Measurements from ENCODE around the gene PRR19. TPM values are rescaled to one million over a fixed set of nuclear protein-coding genes. Genes with fewer than 3 reads are reported as not detected.
"Not testable (repeated sequence)": the region's sequence is repeated elsewhere in the genome, so short reads cannot be mapped to it uniquely, and the experiment has no call there.

The PRR19 gene
- total RNA-seq, 6 donors from 2014 or later, result 0.40 to 1.4 (median 0.61) TPM; not detected in 3

DNA sequence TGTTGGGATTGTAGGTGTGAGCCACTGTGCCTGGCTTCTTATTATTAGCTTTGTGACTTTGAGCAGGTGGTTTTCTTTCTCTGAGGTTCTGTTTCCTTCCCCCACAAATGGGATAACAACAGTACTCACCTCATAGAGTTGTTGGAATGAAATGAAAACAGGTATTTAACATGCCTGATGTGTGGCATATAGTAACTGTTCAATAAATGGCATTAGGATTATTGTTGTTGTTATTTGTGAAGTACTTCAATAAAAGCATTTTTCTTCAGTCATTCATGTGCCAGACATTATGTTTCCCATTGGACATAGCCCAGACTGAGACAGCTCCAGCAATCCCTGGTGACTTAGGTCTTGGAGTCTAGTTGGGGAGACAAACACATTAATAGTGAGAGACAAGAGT, 25.0 kb downstream of the PRR19 start:
- DNase-seq, result no peak
- TF ChIP-seq POLR2A (IDR thresholded peaks at IDR 0.05) (no peak), POLR2AphosphoS5 (IDR thresholded peaks at IDR 0.05) (no peak), EP300 (IDR thresholded peaks at IDR 0.05) (no peak), CTCF (IDR thresholded peaks at IDR 0.05) (no peak)
- H3K36me3 ChIP-seq, result no peaks in the 10 kb centered on the region
- no peak for ATAC-seq (ENCODE audit: low FRiP score in 2 of 2)
- no peak overlapping the region for H3K4me3 ChIP-seq
- H3K27me3 ChIP-seq, result peaks cover 0 to 27% (median 16%) of the 10 kb centered on the region in 4 donors
- H3K4me1 ChIP-seq, result peaks cover 23 to 43% (median 26%) of the 10 kb centered on the region in 4 donors
- H3K9me3 ChIP-seq, result no peaks in the 10 kb centered on the region
- no peak overlapping the region for H3K27ac ChIP-seq

DNA sequence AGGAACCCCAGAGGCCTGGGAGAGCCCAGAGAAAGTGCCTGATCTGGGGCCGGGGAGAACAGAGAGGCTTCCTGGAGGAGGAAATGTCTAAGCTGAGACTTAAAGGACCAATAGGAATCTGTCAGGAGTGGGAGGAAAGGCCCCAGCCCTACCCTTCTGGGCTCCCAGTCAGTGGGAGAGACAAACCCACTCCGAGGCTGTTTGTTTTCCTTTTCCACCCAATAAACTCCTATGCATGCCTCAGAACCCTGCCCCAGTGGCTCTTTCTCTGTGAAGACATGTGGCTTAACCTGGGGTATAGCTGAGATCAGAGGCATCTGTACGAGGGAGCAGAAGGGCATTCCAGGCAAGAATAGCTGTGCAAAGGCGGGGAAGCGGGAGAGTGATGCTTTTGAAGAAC, 25.4 kb downstream of the PRR19 start:
- DNase-seq, result no peak
- Histone ChIP-seq H3K36me3 (no peaks in the 10 kb centered on the region), H3K4me1 (peaks cover 23 to 43% (median 26%) of the 10 kb centered on the region in 4 donors), H3K9me3 (no peaks in the 10 kb centered on the region), H3K4me3 (no peak overlapping the region), H3K27ac (no peak overlapping the region), H3K27me3 (peaks cover 0 to 23% (median 16%) of the 10 kb centered on the region in 4 donors)
- WGBS, 2 donors, result 86 to 99% methylated on average over 5 of the region's 5 CpGs
- no peak for TF ChIP-seq EP300 (IDR thresholded peaks at IDR 0.05)
- TF ChIP-seq POLR2AphosphoS5 (IDR thresholded peaks at IDR 0.05), result no peak
- no peak for TF ChIP-seq POLR2A (IDR thresholded peaks at IDR 0.05)
- TF ChIP-seq CTCF (IDR thresholded peaks at IDR 0.05), result no peak
- ATAC-seq (ENCODE audit: low FRiP score in 2 of 2), result no peak

- Histone ChIP-seq H3K36me3 (no peaks in the 10 kb centered on the region), H3K9me3 (no peaks in the 10 kb centered on the region), H3K27ac (no peak overlapping the region), H3K4me1 (peaks cover 23 to 43% (median 26%) of the 10 kb centered on the region in 4 donors), H3K4me3 (no peak overlapping the region), H3K27me3 (peaks cover 0 to 17% (median 15%) of the 10 kb centered on the region in 4 donors)
- TF ChIP-seq EP300 (IDR thresholded peaks at IDR 0.05) (no peak), POLR2AphosphoS5 (IDR thresholded peaks at IDR 0.05) (no peak), CTCF (IDR thresholded peaks at IDR 0.05) (no peak), POLR2A (IDR thresholded peaks at IDR 0.05) (no peak)
- 78 to 86% methylated on average over 1 of the region's 1 CpG for WGBS, 2 donors
- ATAC-seq (ENCODE audit: low FRiP score in 2 of 2) (no peak), DNase-seq (no peak)
These were observed 26.2 kb downstream of the PRR19 start for GRCh38 chr19:42328106-42328505.

DNA sequence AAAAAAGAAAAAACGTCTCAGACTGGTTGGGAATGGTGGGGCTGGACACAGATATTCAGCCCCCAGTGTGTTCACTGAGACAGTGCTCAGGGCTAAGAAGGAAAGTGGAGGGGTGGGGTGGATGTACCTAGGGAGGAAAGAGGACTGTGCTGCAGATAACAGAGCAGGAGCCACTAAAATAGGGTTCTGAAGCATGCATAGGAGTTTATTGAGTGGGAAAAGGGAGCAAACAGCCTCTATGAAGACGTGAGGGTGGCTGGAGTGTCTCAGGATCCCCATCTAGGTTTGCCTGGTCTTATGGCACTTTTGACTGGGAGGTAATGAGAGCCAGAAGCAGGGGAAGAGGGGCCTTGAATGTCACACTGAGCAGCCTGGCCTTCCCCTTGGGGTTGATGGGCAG, 26.9 kb downstream of the PRR19 start:
- H3K27ac ChIP-seq, result no peak overlapping the region
- peaks cover 23 to 38% (median 25%) of the 10 kb centered on the region in 4 donors for H3K4me1 ChIP-seq
- peaks cover 0 to 10% (median 10%) of the 10 kb centered on the region in 4 donors for H3K27me3 ChIP-seq
- H3K36me3 ChIP-seq, result peaks cover 0 to 5% (median 2%) of the 10 kb centered on the region in 4 donors
- WGBS, 2 donors, result 88 to 89% methylated on average over 2 of the region's 2 CpGs
- DNase-seq, result no peak
- H3K4me3 ChIP-seq, result no peak overlapping the region
- TF ChIP-seq POLR2A (IDR thresholded peaks at IDR 0.05) (no peak), EP300 (IDR thresholded peaks at IDR 0.05) (no peak), CTCF (IDR thresholded peaks at IDR 0.05) (no peak), POLR2AphosphoS5 (IDR thresholded peaks at IDR 0.05) (no peak)
- H3K9me3 ChIP-seq, result no peaks in the 10 kb centered on the region
- ATAC-seq (ENCODE audit: low FRiP score in 2 of 2), result no peak

GRCh38 chr19:42330241-42330711, 28.3 kb downstream of the PRR19 start:
- TF ChIP-seq CTCF (IDR thresholded peaks at IDR 0.05), result no peak
- TF ChIP-seq EP300 (IDR thresholded peaks at IDR 0.05), result no peak
- no peak for TF ChIP-seq POLR2AphosphoS5 (IDR thresholded peaks at IDR 0.05)
- no peak for TF ChIP-seq POLR2A (IDR thresholded peaks at IDR 0.05)
- Histone ChIP-seq H3K9me3 (no peaks in the 10 kb centered on the region), H3K27me3 (no peaks in the 10 kb centered on the region), H3K4me1 (peaks cover 11 to 24% (median 14%) of the 10 kb centered on the region in 4 donors), H3K36me3 (peaks cover 0 to 11% (median 4%) of the 10 kb centered on the region in 4 donors), H3K4me3 (no peak overlapping the region), H3K27ac (no peak overlapping the region)
- no peak for DNase-seq
- ATAC-seq (ENCODE audit: low FRiP score in 2 of 2), result no peak
- WGBS, 2 donors, result 58 to 76% methylated on average over 2 of the region's 2 CpGs

DNA sequence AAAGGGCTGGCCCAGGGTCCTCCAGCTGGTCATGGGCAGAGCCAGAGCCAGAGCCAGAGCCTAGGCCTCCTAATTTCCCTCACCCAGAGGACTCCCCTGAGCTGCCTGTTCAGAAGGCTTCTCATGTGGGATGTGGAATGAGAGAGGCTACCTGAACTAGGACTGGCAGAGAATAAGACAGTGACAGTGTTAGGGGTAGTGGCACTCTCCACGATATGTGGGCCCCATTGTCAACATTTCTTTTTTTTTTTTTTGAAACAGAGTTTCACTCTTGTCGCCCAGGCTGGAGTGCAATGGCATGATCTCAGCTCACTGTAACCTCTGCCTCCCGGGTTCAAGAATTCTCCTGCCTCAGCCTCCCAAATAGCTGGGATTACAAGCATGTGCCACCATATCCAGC, 29.4 kb downstream of the PRR19 start:
- H3K36me3 ChIP-seq, result peaks cover 0 to 20% (median 6%) of the 10 kb centered on the region in 4 donors
- H3K27ac ChIP-seq; DNase-seq; ATAC-seq (ENCODE audit: low FRiP score in 2 of 2); H3K9me3 ChIP-seq; H3K27me3 ChIP-seq; H3K4me3 ChIP-seq: not testable (repeated sequence)
- H3K4me1 ChIP-seq, result peaks cover 6 to 19% (median 11%) of the 10 kb centered on the region in 4 donors
- 75 to 88% methylated on average over 3 of the region's 3 CpGs for WGBS, 2 donors

All from upper lobe of left lung (tissue), 6 donors.